NCI-H187 treated with DMSO at 0.1 percent for 48 hours (cell line): Measurements from ENCODE around the gene CFAP298.

Source experiments
- DNase-seq: peaks from one replicate; lab custom pipeline; 2025; lab: John Stamatoyannopoulos, UW

Gene CFAP298

GRCh38 chr21:32599091-32599490, 13.1 kb downstream of the CFAP298 start:
- DNase-seq: no peak

GRCh38 chr21:32597205-32597604, 15.0 kb downstream of the CFAP298 start:
- DNase-seq: no peak

GRCh38 chr21:32595431-32595830, 16.7 kb downstream of the CFAP298 start:
- DNase-seq: no peak

GRCh38 chr21:32593690-32594089, 18.5 kb downstream of the CFAP298 start:
- DNase-seq: no peak

- no peak for DNase-seq
Observed at GRCh38 chr21:32592929-32593502, 19.2 kb downstream of the CFAP298 start.

- DNase-seq: no peak
Observed at GRCh38 chr21:32590130-32590529, 22.0 kb downstream of the CFAP298 start.

GRCh38 chr21:32587651-32588050, 24.5 kb downstream of the CFAP298 start:
- DNase-seq: no peak

- no peak for DNase-seq
Observed at GRCh38 chr21:32587120-32587519, 25.1 kb downstream of the CFAP298 start.

GRCh38 chr21:32585970-32586369, 26.2 kb downstream of the CFAP298 start:
- DNase-seq: no peak

- DNase-seq: no peak
Observed at GRCh38 chr21:32585042-32585710, 27.0 kb downstream of the CFAP298 start, which contains the start of gene TCP10L. TSS of gene TCP10L (minus strand) at chr21:32585523. CDS start at chr21:32584304, 1,219 bp downstream.

- DNase-seq: no peak
Observed at GRCh38 chr21:32584472-32584871, 27.7 kb downstream of the CFAP298 start.

- no peak for DNase-seq
Observed at GRCh38 chr21:32581732-32582131, 30.4 kb downstream of the CFAP298 start.

GRCh38 chr21:32580949-32581348, 31.2 kb downstream of the CFAP298 start:
- DNase-seq: no peak

- DNase-seq: no peak
Observed at GRCh38 chr21:32578107-32578691, 34.0 kb downstream of the CFAP298 start.

GRCh38 chr21:32576011-32576410, 36.2 kb downstream of the CFAP298 start:
- DNase-seq: no peak

GRCh38 chr21:32574946-32575925, 36.9 kb downstream of the CFAP298 start:
- DNase-seq: no peak

GRCh38 chr21:32572574-32573420, 39.4 kb downstream of the CFAP298 start:
- no peak for DNase-seq

- DNase-seq: no peak
Observed at GRCh38 chr21:32570456-32570855, 41.7 kb downstream of the CFAP298 start.

- DNase-seq: no peak
Observed at GRCh38 chr21:32569261-32570230, 42.6 kb downstream of the CFAP298 start.

- no peak for DNase-seq
Observed at GRCh38 chr21:32567626-32568025, 44.6 kb downstream of the CFAP298 start.
